ENCODE results near the gene SYNGR1. TPM values are rescaled to one million over a fixed set of nuclear protein-coding genes. Genes with fewer than 3 reads are reported as not detected.

The SYNGR1 gene
- total RNA-seq, 5 donors from 2014 or later (not counting 1 experiment from before 2014, with no cell fraction given), result 1.1 to 4.3 (median 2.7) TPM

GRCh38 chr22:39349506-39349966 is 255 bp upstream of the SYNGR1 start:
- ChIA-PET CTCF (interaction anchor here in 1 of 2 donors (1.2 kb wide), 1 partner anchor 178 kb away, joined by 4 read pairs; no protein-coding TSS in a partner anchor), POLR2A (no interaction called here)
- peaks cover 7 to 34% of the 10 kb centered on the region in 2 experiments for H3K4me1 ChIP-seq (ENCODE audit: control insufficient read depth in 1 of 2, extremely low read depth in 1 of 2, insufficient read depth in 2 of 2, low read length in 2 of 2)
- peak overlapping the region; percentile 47 to 65 for H3K4me3 ChIP-seq (ENCODE audit: control insufficient read depth in 1 of 2, extremely low read depth in 1 of 2, low read length in 1 of 2)
- peaks cover 0 to 48% of the 10 kb centered on the region in 2 experiments for H3K27me3 ChIP-seq (replicated peaks in 1 of 2; ENCODE audit: control insufficient read depth in 2 of 2, extremely low read depth in 1 of 2, insufficient read depth in 2 of 2, low read length in 1 of 2)
- no peaks in the 10 kb centered on the region for H3K36me3 ChIP-seq (ENCODE audit: control insufficient read depth in 2 of 2, extremely low read depth in 1 of 2, insufficient read depth in 1 of 2, low read length in 1 of 2)
- peaks cover 0 to 16% of the 10 kb centered on the region in 2 donors for H3K27me3 Mint-ChIP-seq
- no peaks in the 10 kb centered on the region for H3K36me3 Mint-ChIP-seq
- peak overlapping the region; percentile 20 to 69 for H3K27ac Mint-ChIP-seq
- DNase-seq (peak in 16 of 35 experiments; percentile 7 to 65 (median 20)), ATAC-seq (replicated peaks in 1 of 4) (peak; percentile 63 to 71 (median 66))
- H3K27ac ChIP-seq (ENCODE audit: low read length), result peak overlapping the region; percentile 55
- H3K4me3 Mint-ChIP-seq, result peak overlapping the region; percentile 73 to 87 (median 83)
- H3K4me1 Mint-ChIP-seq, result peaks cover 9 to 22% (median 10%) of the 10 kb centered on the region in 3 donors
- H3K9me3 Mint-ChIP-seq, result no peaks in the 10 kb centered on the region
- under 1% methylated on average over 50 of the region's 57 CpGs for WGBS (ENCODE audit: insufficient coverage)
- H3K9me3 ChIP-seq, result no peaks in the 10 kb centered on the region

DNA sequence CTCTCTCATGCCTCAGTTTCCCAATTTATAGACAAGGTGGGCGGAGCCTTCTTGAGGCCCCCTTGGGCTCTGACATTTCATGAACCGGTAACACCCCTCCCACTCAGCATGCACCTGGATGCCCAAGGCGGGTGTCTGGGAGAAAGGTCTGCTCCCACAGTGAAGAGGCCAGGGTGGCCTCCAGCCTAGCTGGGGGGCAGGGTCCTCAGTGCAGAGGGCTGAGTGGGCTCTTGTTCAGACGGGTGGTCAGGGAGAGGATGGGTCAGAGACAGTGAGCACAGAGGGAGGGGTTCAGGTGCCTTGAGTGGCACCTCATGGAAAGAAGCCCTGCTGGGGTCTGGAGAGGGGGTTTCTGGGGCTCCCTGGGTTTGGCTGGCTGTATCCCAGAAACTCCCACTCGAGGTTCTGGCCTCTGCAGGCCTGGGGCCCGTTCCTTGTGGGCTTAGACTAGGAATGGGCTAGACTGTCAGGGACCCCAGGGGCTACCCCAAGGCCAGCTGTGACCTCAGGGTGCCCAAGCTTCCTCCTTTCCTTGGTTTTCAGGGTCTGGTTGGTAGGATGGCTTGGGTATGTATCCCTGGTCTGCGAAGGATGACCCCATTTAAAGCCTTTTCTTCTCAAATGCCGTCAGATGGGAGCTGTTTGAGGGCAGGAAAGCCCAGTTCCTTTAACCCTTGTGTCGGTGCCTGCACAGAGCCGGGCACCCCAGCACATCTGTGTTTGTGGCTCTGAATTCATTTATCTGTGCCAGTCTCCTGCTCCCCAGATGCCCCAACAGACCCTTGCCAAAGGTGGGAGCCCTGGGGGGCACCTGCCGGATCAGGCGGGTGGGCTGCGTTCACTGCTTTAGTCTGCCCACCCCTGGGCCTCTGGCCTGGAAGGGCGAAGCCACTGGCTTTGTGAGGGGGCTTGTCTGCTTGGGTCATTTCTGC is 1.2 kb downstream of the SYNGR1 start:
- Mint-ChIP-seq H3K27me3 (peaks cover 0 to 16% of the 10 kb centered on the region in 2 donors), H3K4me3 (peak overlapping the region; percentile 69 to 87 (median 79)), H3K4me1 (peaks cover 9 to 22% (median 10%) of the 10 kb centered on the region in 3 donors), H3K9me3 (no peaks in the 10 kb centered on the region), H3K27ac (peak overlapping the region in 1 of 2 donors; percentile 43), H3K36me3 (no peaks in the 10 kb centered on the region)
- H3K4me1 ChIP-seq (ENCODE audit: control insufficient read depth in 1 of 2, extremely low read depth in 1 of 2, insufficient read depth in 2 of 2, low read length in 2 of 2), result peaks cover 7 to 34% of the 10 kb centered on the region in 2 experiments
- ChIA-PET CTCF (no interaction called here), POLR2A (interaction anchor here in 1 of 2 donors (0.6 kb wide), 1 partner anchor 10 kb away, joined by 3 read pairs; no protein-coding TSS in a partner anchor)
- H3K27ac ChIP-seq (ENCODE audit: low read length), result peak overlapping the region; percentile 13
- H3K9me3 ChIP-seq, result no peaks in the 10 kb centered on the region
- 74% methylated on average over 9 of the region's 14 CpGs for WGBS (ENCODE audit: insufficient coverage)
- DNase-seq (no peak), ATAC-seq (replicated peaks in 1 of 4) (peak in 1 of 4 experiments; percentile 8)
- peaks cover 0 to 48% of the 10 kb centered on the region in 2 experiments for H3K27me3 ChIP-seq (replicated peaks in 1 of 2; ENCODE audit: control insufficient read depth in 2 of 2, extremely low read depth in 1 of 2, insufficient read depth in 2 of 2, low read length in 1 of 2)
- H3K4me3 ChIP-seq (ENCODE audit: control insufficient read depth in 1 of 2, extremely low read depth in 1 of 2, low read length in 1 of 2), result peak overlapping the region; percentile 41 to 47
- no peaks in the 10 kb centered on the region for H3K36me3 ChIP-seq (ENCODE audit: control insufficient read depth in 2 of 2, extremely low read depth in 1 of 2, insufficient read depth in 1 of 2, low read length in 1 of 2)

DNA sequence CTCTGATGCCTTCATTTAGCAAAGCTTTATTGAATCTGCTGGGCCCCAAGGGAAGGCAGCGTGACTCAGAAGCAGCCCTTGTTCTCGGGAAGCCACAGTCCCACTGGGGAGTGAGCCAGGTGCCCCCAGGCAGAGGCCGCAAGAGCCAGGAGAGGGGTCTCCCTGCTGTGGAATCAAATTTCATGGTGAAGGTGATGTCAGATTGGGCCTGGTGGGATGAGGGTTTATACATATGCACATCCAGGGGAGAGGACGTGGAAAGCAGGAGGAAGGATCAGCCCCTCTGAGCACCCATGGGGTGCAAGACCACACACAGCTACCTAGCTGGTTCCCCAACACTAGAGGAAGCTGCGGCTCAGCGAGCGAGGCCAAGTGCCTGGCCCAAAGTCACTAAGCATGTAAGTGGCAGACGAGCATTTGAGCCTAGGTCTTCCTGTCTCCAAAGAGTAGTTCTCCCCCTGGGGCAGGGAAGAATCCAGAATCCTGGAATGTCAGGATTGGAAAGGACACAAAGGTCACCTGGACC is 2.0 kb downstream of the SYNGR1 start:
- peaks cover 9 to 22% (median 10%) of the 10 kb centered on the region in 3 donors for H3K4me1 Mint-ChIP-seq
- no peaks in the 10 kb centered on the region for H3K9me3 ChIP-seq
- peak overlapping the region; percentile 38 for H3K27ac ChIP-seq (ENCODE audit: low read length)
- DNase-seq (peak in 11 of 35 experiments; percentile 3 to 49 (median 22)), ATAC-seq (replicated peaks in 1 of 4) (peak in 1 of 4 experiments; percentile 50)
- H3K9me3 Mint-ChIP-seq, result no peaks in the 10 kb centered on the region
- ChIA-PET CTCF (no interaction called here), POLR2A (interaction anchor here in 1 of 2 donors (0.6 kb wide), 1 partner anchor 11 kb away, joined by 3 read pairs; no protein-coding TSS in a partner anchor)
- peak overlapping the region in 1 of 2 donors; percentile 43 for H3K27ac Mint-ChIP-seq
- H3K4me3 Mint-ChIP-seq, result peak overlapping the region; percentile 14 to 87 (median 43)
- H3K36me3 Mint-ChIP-seq, result no peaks in the 10 kb centered on the region
- H3K4me3 ChIP-seq (ENCODE audit: control insufficient read depth in 1 of 2, extremely low read depth in 1 of 2, low read length in 1 of 2), result no peak overlapping the region
- H3K27me3 Mint-ChIP-seq, result peaks cover 0 to 18% of the 10 kb centered on the region in 2 donors
- WGBS (ENCODE audit: insufficient coverage), result 69% methylated on average over 6 of the region's 8 CpGs
- peaks cover 0 to 52% of the 10 kb centered on the region in 2 experiments for H3K27me3 ChIP-seq (replicated peaks in 1 of 2; ENCODE audit: control insufficient read depth in 2 of 2, extremely low read depth in 1 of 2, insufficient read depth in 2 of 2, low read length in 1 of 2)
- peaks cover 7 to 34% of the 10 kb centered on the region in 2 experiments for H3K4me1 ChIP-seq (ENCODE audit: control insufficient read depth in 1 of 2, extremely low read depth in 1 of 2, insufficient read depth in 2 of 2, low read length in 2 of 2)
- H3K36me3 ChIP-seq (ENCODE audit: control insufficient read depth in 2 of 2, extremely low read depth in 1 of 2, insufficient read depth in 1 of 2, low read length in 1 of 2), result no peaks in the 10 kb centered on the region

GRCh38 chr22:39352306-39352891 is 2.6 kb downstream of the SYNGR1 start:
- ChIA-PET CTCF (no interaction called here), POLR2A (no interaction called here)
- no peak for ATAC-seq (replicated peaks in 1 of 4)
- no peak overlapping the region for H3K4me3 ChIP-seq (ENCODE audit: control insufficient read depth in 1 of 2, extremely low read depth in 1 of 2, low read length in 1 of 2)
- H3K9me3 ChIP-seq, result no peaks in the 10 kb centered on the region
- peaks cover 0 to 50% of the 10 kb centered on the region in 2 experiments for H3K27me3 ChIP-seq (replicated peaks in 1 of 2; ENCODE audit: control insufficient read depth in 2 of 2, extremely low read depth in 1 of 2, insufficient read depth in 2 of 2, low read length in 1 of 2)
- no peaks in the 10 kb centered on the region for H3K36me3 ChIP-seq (ENCODE audit: control insufficient read depth in 2 of 2, extremely low read depth in 1 of 2, insufficient read depth in 1 of 2, low read length in 1 of 2)
- no peaks in the 10 kb centered on the region for H3K36me3 Mint-ChIP-seq
- DNase-seq, result peak in 1 of 35 experiments; percentile 13
- H3K27ac Mint-ChIP-seq, result no peak overlapping the region
- peaks cover 7 to 34% of the 10 kb centered on the region in 2 experiments for H3K4me1 ChIP-seq (ENCODE audit: control insufficient read depth in 1 of 2, extremely low read depth in 1 of 2, insufficient read depth in 2 of 2, low read length in 2 of 2)
- H3K4me1 Mint-ChIP-seq, result peaks cover 9 to 22% (median 10%) of the 10 kb centered on the region in 3 donors
- H3K9me3 Mint-ChIP-seq, result no peaks in the 10 kb centered on the region
- WGBS (ENCODE audit: insufficient coverage), result 90% methylated on average over 6 of the region's 7 CpGs
- H3K27me3 Mint-ChIP-seq, result peaks cover 0 to 18% of the 10 kb centered on the region in 2 donors
- H3K27ac ChIP-seq (ENCODE audit: low read length), result peak overlapping the region; percentile 38
- no peak overlapping the region for H3K4me3 Mint-ChIP-seq

- WGBS (ENCODE audit: insufficient coverage), result 85% methylated on average over 4 of the region's 9 CpGs
- no peak for ATAC-seq (replicated peaks in 1 of 4)
- no peaks in the 10 kb centered on the region for H3K36me3 Mint-ChIP-seq
Measured at GRCh38 chr22:39353346-39353745, 3.6 kb downstream of the SYNGR1 start.

More at GRCh38 chr22:39353346-39353745, 3.6 kb downstream of the SYNGR1 start:
- Mint-ChIP-seq H3K27ac (no peak overlapping the region), H3K27me3 (peaks cover 0 to 18% of the 10 kb centered on the region in 2 donors), H3K4me1 (peaks cover 9 to 22% (median 10%) of the 10 kb centered on the region in 3 donors), H3K9me3 (no peaks in the 10 kb centered on the region), H3K4me3 (no peak overlapping the region)
- no peak overlapping the region for H3K27ac ChIP-seq (ENCODE audit: low read length)
- no peaks in the 10 kb centered on the region for H3K36me3 ChIP-seq (ENCODE audit: control insufficient read depth in 2 of 2, extremely low read depth in 1 of 2, insufficient read depth in 1 of 2, low read length in 1 of 2)
- DNase-seq, result peak in 5 of 35 experiments; percentile 5 to 33 (median 22)
- H3K4me1 ChIP-seq (ENCODE audit: control insufficient read depth in 1 of 2, extremely low read depth in 1 of 2, insufficient read depth in 2 of 2, low read length in 2 of 2), result peaks cover 7 to 34% of the 10 kb centered on the region in 2 experiments
- peaks cover 0 to 45% of the 10 kb centered on the region in 2 experiments for H3K27me3 ChIP-seq (replicated peaks in 1 of 2; ENCODE audit: control insufficient read depth in 2 of 2, extremely low read depth in 1 of 2, insufficient read depth in 2 of 2, low read length in 1 of 2)
- ChIA-PET POLR2A (no interaction called here), CTCF (interaction anchor here in 1 of 2 donors (0.5 kb wide), 1 partner anchor 35 kb away, joined by 4 read pairs; no protein-coding TSS in a partner anchor)
- H3K4me3 ChIP-seq (ENCODE audit: control insufficient read depth in 1 of 2, extremely low read depth in 1 of 2, low read length in 1 of 2), result no peak overlapping the region
- no peaks in the 10 kb centered on the region for H3K9me3 ChIP-seq
